ENCODE data around the gene HCRTR1. TPM values are rescaled to one million over a fixed set of nuclear protein-coding genes. Genes with fewer than 3 reads are reported as not detected.

The HCRTR1 gene
- total and polyA plus RNA-seq, 2 donors (not counting 3 experiments of a cell fraction or from before 2014, with no cell fraction given): 0.93 to 1.5 TPM

DNA sequence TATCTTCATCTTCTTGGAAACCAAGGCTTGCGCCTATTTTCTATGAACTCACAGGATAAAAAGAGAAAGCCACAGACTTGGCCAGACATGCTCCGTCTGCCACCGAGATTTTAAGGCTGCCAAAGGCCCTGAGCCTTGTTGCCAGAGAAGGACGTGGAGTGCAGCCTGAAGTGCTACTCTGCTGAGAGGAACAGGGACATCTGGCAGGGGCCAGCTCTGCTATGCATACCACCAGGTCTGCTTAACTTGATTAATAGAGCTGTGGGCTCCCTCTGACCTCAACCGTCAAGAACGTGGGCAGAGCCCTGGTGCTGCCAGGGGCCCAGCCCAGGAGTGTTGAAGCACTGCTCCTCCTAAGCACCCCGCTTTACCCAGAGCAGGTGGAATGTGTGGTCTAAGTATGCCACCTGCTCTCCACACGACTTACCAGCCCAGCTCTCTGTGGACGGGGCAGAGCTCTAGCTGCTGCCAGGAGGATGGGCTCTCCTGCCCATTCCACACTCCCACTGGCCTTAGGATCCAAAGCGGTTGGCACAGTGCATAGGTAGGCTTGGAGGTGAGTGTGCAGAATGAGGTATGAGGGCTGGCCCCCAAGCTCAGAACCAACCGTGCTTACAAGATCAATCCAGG is 10.6 kb downstream of the HCRTR1 start:
- peaks cover 13 to 41% of the 10 kb centered on the region in 2 experiments for H3K36me3 ChIP-seq (ENCODE audit: control insufficient read depth in 2 of 2, extremely low read depth in 1 of 2, insufficient read depth in 2 of 2, low read length in 2 of 2)
- H3K79me2 ChIP-seq (ENCODE audit: control insufficient read depth, insufficient read depth, low read length): no peaks in the 10 kb centered on the region
- H3K9me1 ChIP-seq (replicated peaks; ENCODE audit: control insufficient read depth, extremely low read depth, insufficient read depth, low read length): no peaks in the 10 kb centered on the region
- no peaks in the 10 kb centered on the region for H4K20me1 ChIP-seq (replicated peaks; ENCODE audit: control insufficient read depth, extremely low read depth, insufficient read depth, low read length)
- TF ChIP-seq MYC (IDR thresholded peaks at IDR 0.05; ENCODE audit: low read depth, low read length) (no peak), FOS (IDR thresholded peaks at IDR 0.05; ENCODE audit: borderline replicate concordance, insufficient read depth, low read length) (no peak)
- no peaks in the 10 kb centered on the region for H3K9me3 ChIP-seq (replicated peaks; ENCODE audit: control insufficient read depth, insufficient read depth, low read length)
- intact Hi-C loops (cut with micrococcal nuclease): no loop called here
- H3K4me3 ChIP-seq (replicated peaks in 1 of 3; ENCODE audit: insufficient read depth in 1 of 3, low read depth in 1 of 3, low read length in 3 of 3): no peak overlapping the region
- no peak overlapping the region for H2AFZ ChIP-seq (ENCODE audit: low read depth, low read length)
- no TSS peak for BruUV-seq (replicated peaks)
- H3K9ac ChIP-seq (replicated peaks; ENCODE audit: extremely low read depth, insufficient read depth, low read length): no peak overlapping the region
- ChIA-PET POLR2A (no interaction called here), CTCF (interaction anchor here (2.5 to 2.6 kb wide), 2 partner anchors 10 to 11 kb away, joined by 7 to 9 read pairs; no protein-coding TSS in a partner anchor)
- no peaks in the 10 kb centered on the region for H3K4me1 ChIP-seq (ENCODE audit: control insufficient read depth, extremely low read depth, insufficient read depth, low read length)
- no peak for FAIRE-seq
- no peak overlapping the region for H3K4me2 ChIP-seq (ENCODE audit: insufficient read depth, low read length)
- dilution Hi-C loops (cut with MboI; ENCODE audit: extremely low pct_ligation_motif_present, low sequenced_read_pairs): no loop called here
- H3K27me3 ChIP-seq (ENCODE audit: control insufficient read depth in 2 of 2, insufficient read depth in 2 of 2, low read length in 2 of 2): no peaks in the 10 kb centered on the region
- no peak for DNase-seq (ENCODE audit: low read depth, low spot score)
- H3K27ac ChIP-seq (ENCODE audit: insufficient read depth, low read depth, low read length): no peak overlapping the region

DNA sequence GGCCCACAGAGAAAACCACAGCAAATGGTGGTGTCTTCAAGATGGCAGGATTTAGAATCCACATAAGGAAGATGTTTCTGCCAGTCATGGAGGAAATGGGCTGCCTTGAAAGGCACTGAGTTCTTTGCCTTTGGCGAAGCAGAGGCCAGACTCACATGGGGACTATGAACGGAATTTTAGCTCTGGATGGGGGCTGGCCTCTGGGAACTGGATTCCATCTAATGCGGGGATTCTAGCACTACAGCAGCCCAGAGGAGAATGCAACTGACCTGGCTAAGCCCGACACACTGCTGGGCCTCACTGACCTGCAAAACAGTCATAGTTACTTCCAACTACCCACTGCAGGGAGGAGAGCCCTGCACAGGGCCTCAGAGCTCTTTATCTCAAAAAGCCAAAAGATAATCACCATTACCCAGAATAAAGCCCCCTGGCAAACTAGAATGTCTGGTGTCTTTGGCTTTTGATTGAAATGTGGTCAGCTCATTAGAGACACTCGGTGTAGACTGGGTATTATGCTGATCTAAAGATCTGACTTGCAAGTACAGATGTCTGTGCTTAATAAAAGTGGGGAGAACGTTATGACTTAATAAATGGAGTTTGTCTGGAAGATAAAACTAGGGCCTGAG is 11.6 kb downstream of the HCRTR1 start:
- no peaks in the 10 kb centered on the region for H3K9me1 ChIP-seq (replicated peaks; ENCODE audit: control insufficient read depth, extremely low read depth, insufficient read depth, low read length)
- DNase-seq (ENCODE audit: low read depth, low spot score) (no peak), FAIRE-seq (no peak)
- H3K9ac ChIP-seq (replicated peaks; ENCODE audit: extremely low read depth, insufficient read depth, low read length): no peak overlapping the region
- ChIA-PET CTCF (interaction anchor here (1.2 to 2.6 kb wide), 3 partner anchors 10 to 66 kb away, joined by 3 to 9 read pairs (median 7); no protein-coding TSS in a partner anchor), POLR2A (no interaction called here)
- no peaks in the 10 kb centered on the region for H4K20me1 ChIP-seq (replicated peaks; ENCODE audit: control insufficient read depth, extremely low read depth, insufficient read depth, low read length)
- H3K9me3 ChIP-seq (replicated peaks; ENCODE audit: control insufficient read depth, insufficient read depth, low read length): no peaks in the 10 kb centered on the region
- no peak overlapping the region for H3K4me2 ChIP-seq (ENCODE audit: insufficient read depth, low read length)
- peaks cover 13 to 42% of the 10 kb centered on the region in 2 experiments for H3K36me3 ChIP-seq (ENCODE audit: control insufficient read depth in 2 of 2, extremely low read depth in 1 of 2, insufficient read depth in 2 of 2, low read length in 2 of 2)
- H2AFZ ChIP-seq (ENCODE audit: low read depth, low read length): no peak overlapping the region
- no peaks in the 10 kb centered on the region for H3K4me1 ChIP-seq (ENCODE audit: control insufficient read depth, extremely low read depth, insufficient read depth, low read length)
- no TSS peak for BruUV-seq (replicated peaks)
- no peaks in the 10 kb centered on the region for H3K79me2 ChIP-seq (ENCODE audit: control insufficient read depth, insufficient read depth, low read length)
- no peaks in the 10 kb centered on the region for H3K27me3 ChIP-seq (ENCODE audit: control insufficient read depth in 2 of 2, insufficient read depth in 2 of 2, low read length in 2 of 2)
- dilution Hi-C loops (cut with MboI; ENCODE audit: extremely low pct_ligation_motif_present, low sequenced_read_pairs): no loop called here
- no peak for TF ChIP-seq GATA2 (IDR thresholded peaks at IDR 0.05; ENCODE audit: insufficient read depth, insufficient read length, low read depth, low read length)
- TF ChIP-seq, protein P1, sequence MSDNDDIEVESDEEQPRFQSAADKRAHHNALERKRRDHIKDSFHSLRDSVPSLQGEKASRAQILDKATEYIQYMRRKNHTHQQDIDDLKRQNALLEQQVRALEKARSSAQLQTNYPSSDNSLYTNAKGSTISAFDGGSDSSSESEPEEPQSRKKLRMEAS (IDR thresholded peaks at IDR 0.05; ENCODE audit: insufficient read depth, insufficient read length): no peak
- TF ChIP-seq FOS (IDR thresholded peaks at IDR 0.05; ENCODE audit: borderline replicate concordance, insufficient read depth, low read length): no peak
- TF ChIP-seq, protein P2, sequence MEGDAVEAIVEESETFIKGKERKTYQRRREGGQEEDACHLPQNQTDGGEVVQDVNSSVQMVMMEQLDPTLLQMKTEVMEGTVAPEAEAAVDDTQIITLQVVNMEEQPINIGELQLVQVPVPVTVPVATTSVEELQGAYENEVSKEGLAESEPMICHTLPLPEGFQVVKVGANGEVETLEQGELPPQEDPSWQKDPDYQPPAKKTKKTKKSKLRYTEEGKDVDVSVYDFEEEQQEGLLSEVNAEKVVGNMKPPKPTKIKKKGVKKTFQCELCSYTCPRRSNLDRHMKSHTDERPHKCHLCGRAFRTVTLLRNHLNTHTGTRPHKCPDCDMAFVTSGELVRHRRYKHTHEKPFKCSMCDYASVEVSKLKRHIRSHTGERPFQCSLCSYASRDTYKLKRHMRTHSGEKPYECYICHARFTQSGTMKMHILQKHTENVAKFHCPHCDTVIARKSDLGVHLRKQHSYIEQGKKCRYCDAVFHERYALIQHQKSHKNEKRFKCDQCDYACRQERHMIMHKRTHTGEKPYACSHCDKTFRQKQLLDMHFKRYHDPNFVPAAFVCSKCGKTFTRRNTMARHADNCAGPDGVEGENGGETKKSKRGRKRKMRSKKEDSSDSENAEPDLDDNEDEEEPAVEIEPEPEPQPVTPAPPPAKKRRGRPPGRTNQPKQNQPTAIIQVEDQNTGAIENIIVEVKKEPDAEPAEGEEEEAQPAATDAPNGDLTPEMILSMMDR (IDR thresholded peaks at IDR 0.05; ENCODE audit: extremely low read depth in 1 of 2, insufficient read depth in 1 of 2, low read depth in 1 of 2, low read length in 2 of 2): no peak
- no peak for TF ChIP-seq POLR2A (IDR thresholded peaks at IDR 0.05; ENCODE audit: low read depth, low read length)
- TF ChIP-seq MYC (IDR thresholded peaks at IDR 0.05; ENCODE audit: low read depth, low read length): no peak
- no peak for TF ChIP-seq JUN (IDR thresholded peaks at IDR 0.05; ENCODE audit: borderline replicate concordance, insufficient read depth, insufficient read length, low read depth)
- TF ChIP-seq EZH2 (IDR thresholded peaks at IDR 0.05; ENCODE audit: borderline replicate concordance, low read depth, low read length, severe bottlenecking): no peak
- no peak for TF ChIP-seq POLR2AphosphoS5 (IDR thresholded peaks at IDR 0.05; ENCODE audit: insufficient read depth, low read depth, low read length)
- intact Hi-C loops (cut with micrococcal nuclease): no loop called here
- H3K4me3 ChIP-seq (replicated peaks in 1 of 3; ENCODE audit: insufficient read depth in 1 of 3, low read depth in 1 of 3, low read length in 3 of 3): no peak overlapping the region
- no peak overlapping the region for H3K27ac ChIP-seq (ENCODE audit: insufficient read depth, low read depth, low read length)

Measured in endothelial cell of umbilical vein (primary cell).